Astrocyte (in vitro differentiated cells and primary cell): ENCODE data around the gene DRD1. TPM values are rescaled to one million over a fixed set of nuclear protein-coding genes. Genes with fewer than 3 reads are reported as not detected.
"Not testable (repeated sequence)": the region's sequence is repeated elsewhere in the genome, so short reads cannot be mapped to it uniquely, and the experiment has no call there.

Experiments
- DNase-seq: peaks from one replicate; pipeline ENCODE4 v3.0.0-alpha.2; 2010; ENCODE audit warnings: low read depth
- FAIRE-seq: peaks from 2 replicates; lab custom pipeline; 2011; peaks lifted over from hg19 to GRCh38; lab: Jason Lieb, UNC
- H2AFZ ChIP-seq: 2 replicates; pipeline ENCODE4 v1.6.0; 2012; ENCODE audit warnings: low read depth, low read length, inconsistent platforms
- H3K27ac ChIP-seq: 2 replicates; pipeline ENCODE4 v1.5.1; 2011; ENCODE audit warnings: low read depth, low read length, inconsistent platforms
- H3K27me3 ChIP-seq: 2 replicates; pipeline ENCODE4 v1.6.0; 2011; ENCODE audit warnings: low read length, inconsistent platforms; ENCODE audit not compliant: insufficient read depth
- H3K36me3 ChIP-seq: 2 replicates; pipeline ENCODE4 v1.5.1; 2011; ENCODE audit warnings: low read length, inconsistent platforms; ENCODE audit not compliant: insufficient read depth
- H3K4me1 ChIP-seq: 2 replicates; pipeline ENCODE4 v1.5.1; 2011; ENCODE audit warnings: low read length, inconsistent platforms; ENCODE audit not compliant: insufficient read depth
- H3K4me2 ChIP-seq: 2 replicates; pipeline ENCODE4 v1.6.0; 2012; ENCODE audit warnings: low read length, inconsistent platforms
- H3K4me3 ChIP-seq: 2 replicates; pipeline ENCODE4 v1.5.1; 2011; ENCODE audit warnings: low read depth, mild to moderate bottlenecking, low read length, inconsistent platforms; ENCODE audit not compliant: insufficient read depth
- H3K79me2 ChIP-seq: 2 replicates; pipeline ENCODE4 v1.6.0; 2012; ENCODE audit warnings: mild to moderate bottlenecking, low read length, inconsistent platforms; ENCODE audit not compliant: insufficient read depth
- H3K9ac ChIP-seq: 2 replicates; pipeline ENCODE4 v1.6.0; 2012; ENCODE audit warnings: mild to moderate bottlenecking, low read length, inconsistent platforms
- H3K9me3 ChIP-seq: 2 replicates; pipeline ENCODE4 v1.5.1; 2012; ENCODE audit warnings: low read depth, mild to moderate bottlenecking, low read length, inconsistent platforms; ENCODE audit not compliant: insufficient read depth
- H4K20me1 ChIP-seq: 2 replicates; pipeline ENCODE4 v1.6.0; 2012; ENCODE audit warnings: low read length, inconsistent platforms; ENCODE audit not compliant: insufficient read depth
- H3K27ac Mint-ChIP-seq: one replicate; pipeline ENCODE4 v1.8.0; 2021; ENCODE audit warnings: mild to moderate bottlenecking, mixed read lengths; ENCODE audit not compliant: unreplicated experiment
- H3K27me3 Mint-ChIP-seq: one replicate; pipeline ENCODE4 v1.8.0; 2021; ENCODE audit warnings: low read depth, mixed read lengths; ENCODE audit not compliant: unreplicated experiment
- H3K36me3 Mint-ChIP-seq: one replicate; pipeline ENCODE4 v1.8.0; 2021; ENCODE audit warnings: low read depth, mixed read lengths; ENCODE audit not compliant: unreplicated experiment
- H3K4me1 Mint-ChIP-seq: one replicate; pipeline ENCODE4 v1.8.0; 2021; ENCODE audit warnings: low read depth, mixed read lengths; ENCODE audit not compliant: unreplicated experiment
- H3K4me3 Mint-ChIP-seq: one replicate; pipeline ENCODE4 v1.8.0; 2021; ENCODE audit warnings: mild to moderate bottlenecking, moderate library complexity, mixed read lengths; ENCODE audit not compliant: unreplicated experiment
- H3K9me3 Mint-ChIP-seq: one replicate; pipeline ENCODE4 v1.8.0; 2021; ENCODE audit warnings: mild to moderate bottlenecking, mixed read lengths; ENCODE audit not compliant: unreplicated experiment
- CTCF ChIP-seq: IDR thresholded peaks from 2 replicates; pipeline ENCODE4 v1.5.1; 2011; ENCODE audit warnings: low read depth, mild to moderate bottlenecking, inconsistent platforms, low read length, moderate library complexity; ENCODE audit not compliant: insufficient read depth
- EZH2 ChIP-seq: IDR thresholded peaks from 2 replicates; pipeline ENCODE4 v1.6.1; 2012; ENCODE audit warnings: mild to moderate bottlenecking, low read length, inconsistent platforms; ENCODE audit not compliant: insufficient read depth
- total RNA-seq: library from RNA; stranded (reverse); gene quantifications from 2 replicates; pipeline ENCODE4 v1.2.1, GENCODE V29; 2021

Gene DRD1
- total RNA-seq, 1 donor from 2014 or later = 0.23 TPM

DNA sequence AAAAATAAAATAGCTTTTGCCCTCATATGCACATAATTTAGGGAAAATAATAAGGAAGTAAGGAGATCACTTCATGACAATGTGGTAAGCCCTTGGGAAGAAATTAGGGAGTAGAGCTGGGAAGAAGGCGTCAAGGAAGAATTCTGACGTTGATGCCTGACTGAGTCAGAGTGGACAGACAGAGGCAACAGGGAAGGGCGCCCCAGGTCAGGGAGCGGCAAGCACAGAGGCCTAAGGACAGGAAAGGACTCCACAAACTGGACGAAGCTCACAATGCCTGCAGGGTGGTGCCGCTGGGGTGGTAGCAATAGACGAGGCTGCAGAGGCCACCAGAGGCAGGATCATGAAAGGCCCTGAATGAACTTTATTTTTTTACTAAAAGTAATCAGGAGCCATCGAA, 7.6 kb downstream of the DRD1 start:
- no peak overlapping the region for H3K27ac ChIP-seq
- H3K36me3 Mint-ChIP-seq = no peaks in the 10 kb centered on the region
- H3K36me3 ChIP-seq = no peaks in the 10 kb centered on the region
- H3K27me3 Mint-ChIP-seq = peaks cover 29% of the 10 kb centered on the region
- H3K4me1 Mint-ChIP-seq = no peaks in the 10 kb centered on the region
- H3K27ac Mint-ChIP-seq = no peak overlapping the region
- DNase-seq (no peak), FAIRE-seq (no peak)
- H3K9me3 Mint-ChIP-seq = no peaks in the 10 kb centered on the region
- peaks cover 2% of the 10 kb centered on the region for H3K27me3 ChIP-seq
- H3K9ac ChIP-seq = no peak overlapping the region
- H4K20me1 ChIP-seq = no peaks in the 10 kb centered on the region
- H2AFZ ChIP-seq = no peak overlapping the region
- H3K4me2 ChIP-seq = no peak overlapping the region
- H3K4me3 ChIP-seq = no peak overlapping the region
- H3K79me2 ChIP-seq = no peaks in the 10 kb centered on the region
- H3K4me3 Mint-ChIP-seq = no peak overlapping the region
- no peak for TF ChIP-seq EZH2
- H3K4me1 ChIP-seq = no peaks in the 10 kb centered on the region
- no peaks in the 10 kb centered on the region for H3K9me3 ChIP-seq

- Mint-ChIP-seq H3K36me3 (no peaks in the 10 kb centered on the region), H3K9me3 (no peaks in the 10 kb centered on the region), H3K4me3 (no peak overlapping the region), H3K27me3 (peaks cover 18% of the 10 kb centered on the region), H3K27ac (no peak overlapping the region), H3K4me1 (no peaks in the 10 kb centered on the region)
- no peak overlapping the region for H3K4me3 ChIP-seq
- H4K20me1 ChIP-seq = no peaks in the 10 kb centered on the region
- no peaks in the 10 kb centered on the region for H3K79me2 ChIP-seq
- no peaks in the 10 kb centered on the region for H3K27me3 ChIP-seq
- no peaks in the 10 kb centered on the region for H3K36me3 ChIP-seq
- FAIRE-seq (no peak), DNase-seq (no peak)
- TF ChIP-seq EZH2 = no peak
- TF ChIP-seq CTCF = no peak
- no peak overlapping the region for H3K4me2 ChIP-seq
- no peaks in the 10 kb centered on the region for H3K4me1 ChIP-seq
- H3K27ac ChIP-seq = no peak overlapping the region
- H2AFZ ChIP-seq = no peak overlapping the region
- H3K9me3 ChIP-seq = no peaks in the 10 kb centered on the region
- H3K9ac ChIP-seq = no peak overlapping the region
Measured at GRCh38 chr5:175434800-175435199, 9.2 kb downstream of the DRD1 start.

DNA sequence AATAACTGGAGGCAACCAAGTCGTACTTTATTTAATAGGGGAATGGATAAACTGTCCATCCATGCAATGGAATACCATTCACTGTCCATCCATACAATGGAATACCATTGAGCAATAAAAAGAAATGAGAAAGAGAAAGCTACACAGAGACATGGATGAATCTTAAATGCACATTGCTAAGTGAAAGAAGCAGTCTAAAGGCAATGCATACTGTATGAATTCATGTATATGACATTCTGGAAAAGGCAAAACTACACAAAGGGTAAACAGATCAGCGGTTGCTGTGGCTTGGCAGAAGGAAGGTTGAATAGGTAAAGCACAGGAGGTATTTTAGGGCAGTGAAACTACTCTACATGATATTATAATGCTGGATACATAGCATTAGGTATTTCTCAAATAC, 16.2 kb downstream of the DRD1 start:
- Mint-ChIP-seq H3K27me3 (peaks cover 4% of the 10 kb centered on the region), H3K9me3 (peaks cover 3% of the 10 kb centered on the region), H3K27ac (no peak overlapping the region), H3K4me3 (no peak overlapping the region), H3K4me1 (no peaks in the 10 kb centered on the region), H3K36me3 (no peaks in the 10 kb centered on the region)
- Histone ChIP-seq H3K4me2 (no peak overlapping the region), H3K36me3 (no peaks in the 10 kb centered on the region), H3K4me1 (no peaks in the 10 kb centered on the region), H3K79me2 (no peaks in the 10 kb centered on the region), H3K4me3 (no peak overlapping the region), H3K27ac (no peak overlapping the region), H3K9me3 (no peaks in the 10 kb centered on the region), H3K9ac (no peak overlapping the region), H3K27me3 (no peaks in the 10 kb centered on the region), H4K20me1 (no peaks in the 10 kb centered on the region), H2AFZ (no peak overlapping the region)
- DNase-seq (no peak), FAIRE-seq (no peak)
- TF ChIP-seq CTCF (no peak), EZH2 (no peak)

DNA sequence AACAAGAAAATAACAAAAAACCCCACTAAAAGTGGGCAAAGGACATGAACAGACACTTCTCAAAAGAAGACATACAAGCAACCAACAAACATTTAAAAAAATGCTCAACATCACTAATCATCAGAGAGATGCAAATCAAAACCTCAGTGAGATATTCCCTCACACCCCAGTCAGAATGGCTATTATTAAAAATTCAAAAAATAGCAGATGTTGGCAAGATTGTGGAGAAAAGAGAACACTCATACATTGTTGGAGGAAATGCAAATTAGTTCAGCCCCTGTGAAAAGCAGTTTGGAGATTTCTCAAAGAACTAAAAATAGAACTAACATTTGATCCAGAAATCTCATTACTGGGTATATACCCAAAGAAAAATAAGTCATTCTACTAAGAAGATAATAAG, 19.4 kb downstream of the DRD1 start:
- not testable (repeated sequence) for H3K9me3 Mint-ChIP-seq, H3K9me3 ChIP-seq, H3K4me1 Mint-ChIP-seq, DNase-seq, H3K4me2 ChIP-seq, FAIRE-seq, H3K4me3 ChIP-seq, H3K27ac Mint-ChIP-seq, H2AFZ ChIP-seq, H3K79me2 ChIP-seq, H3K4me1 ChIP-seq, H4K20me1 ChIP-seq, H3K9ac ChIP-seq, H3K4me3 Mint-ChIP-seq, H3K36me3 Mint-ChIP-seq, H3K36me3 ChIP-seq, H3K27me3 Mint-ChIP-seq, H3K27me3 ChIP-seq, H3K27ac ChIP-seq
